GM12875 (cell line): ENCODE measurements around the gene PORCN.

Experiments used
- H3K4me3 ChIP-seq: one replicate; pipeline ENCODE4 v1.5.1; 2011; ENCODE audit warnings: low read depth, low read length, control low read depth
- TF ChIP-seq, protein P1 (sequence below): IDR thresholded peaks from 2 replicates; pipeline ENCODE4 v1.5.1; 2011; ENCODE audit warnings: low read depth, mild to moderate bottlenecking, control low read depth, inconsistent platforms, low read length, moderate library complexity, borderline replicate concordance; ENCODE audit not compliant: insufficient read depth

The PORCN gene

DNA sequence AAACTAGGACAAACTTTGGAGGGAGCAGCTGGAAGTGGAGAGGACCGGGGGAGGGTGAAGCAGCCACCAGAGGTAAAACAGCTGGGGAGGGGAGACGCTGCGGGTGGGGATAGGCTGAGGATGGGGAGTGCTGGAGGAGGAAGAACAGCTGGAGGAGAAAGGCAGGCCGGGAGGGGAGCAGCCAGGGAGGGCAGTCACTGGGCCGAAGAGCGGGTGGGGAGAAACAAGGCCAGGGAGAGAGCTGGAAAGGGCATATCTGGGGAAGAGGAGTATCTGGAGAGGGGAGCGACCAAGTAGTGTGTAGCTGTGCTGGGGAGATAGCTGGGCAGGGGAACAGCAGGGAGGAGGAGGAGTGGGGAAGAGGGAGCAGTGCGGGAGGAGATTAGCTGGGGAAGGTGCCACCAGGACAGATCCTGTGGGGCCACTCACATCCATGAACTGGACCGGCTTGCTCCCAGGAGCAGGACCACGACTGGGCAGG lies 41.5 kb upstream of the PORCN start:
- peak overlapping the region; percentile 63 for H3K4me3 ChIP-seq
- TF ChIP-seq, protein P1, sequence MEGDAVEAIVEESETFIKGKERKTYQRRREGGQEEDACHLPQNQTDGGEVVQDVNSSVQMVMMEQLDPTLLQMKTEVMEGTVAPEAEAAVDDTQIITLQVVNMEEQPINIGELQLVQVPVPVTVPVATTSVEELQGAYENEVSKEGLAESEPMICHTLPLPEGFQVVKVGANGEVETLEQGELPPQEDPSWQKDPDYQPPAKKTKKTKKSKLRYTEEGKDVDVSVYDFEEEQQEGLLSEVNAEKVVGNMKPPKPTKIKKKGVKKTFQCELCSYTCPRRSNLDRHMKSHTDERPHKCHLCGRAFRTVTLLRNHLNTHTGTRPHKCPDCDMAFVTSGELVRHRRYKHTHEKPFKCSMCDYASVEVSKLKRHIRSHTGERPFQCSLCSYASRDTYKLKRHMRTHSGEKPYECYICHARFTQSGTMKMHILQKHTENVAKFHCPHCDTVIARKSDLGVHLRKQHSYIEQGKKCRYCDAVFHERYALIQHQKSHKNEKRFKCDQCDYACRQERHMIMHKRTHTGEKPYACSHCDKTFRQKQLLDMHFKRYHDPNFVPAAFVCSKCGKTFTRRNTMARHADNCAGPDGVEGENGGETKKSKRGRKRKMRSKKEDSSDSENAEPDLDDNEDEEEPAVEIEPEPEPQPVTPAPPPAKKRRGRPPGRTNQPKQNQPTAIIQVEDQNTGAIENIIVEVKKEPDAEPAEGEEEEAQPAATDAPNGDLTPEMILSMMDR, result no peak

DNA sequence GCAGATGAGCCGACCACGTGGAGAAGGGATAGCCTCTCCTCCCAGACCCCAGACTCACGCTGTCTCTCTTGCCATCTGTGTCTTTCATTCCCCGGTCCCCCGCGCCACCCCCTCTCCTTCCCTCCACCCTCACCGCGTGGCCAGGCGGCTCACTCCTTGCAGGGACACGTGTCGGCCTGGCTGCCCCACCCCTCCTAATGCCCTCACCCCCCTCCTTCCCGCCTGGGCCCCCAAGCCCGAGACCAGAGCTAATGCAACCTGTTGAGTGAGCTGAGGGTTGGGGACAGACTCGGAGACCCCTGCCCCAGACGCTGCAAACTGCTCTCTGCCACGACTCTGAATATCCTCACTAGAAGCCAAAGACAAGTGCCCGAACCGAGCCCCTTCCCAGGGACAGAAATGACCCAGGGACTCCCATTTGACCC lies 40.5 kb upstream of the PORCN start:
- H3K4me3 ChIP-seq, result peak overlapping the region; percentile 63
- TF ChIP-seq, protein P1, result no peak

DNA sequence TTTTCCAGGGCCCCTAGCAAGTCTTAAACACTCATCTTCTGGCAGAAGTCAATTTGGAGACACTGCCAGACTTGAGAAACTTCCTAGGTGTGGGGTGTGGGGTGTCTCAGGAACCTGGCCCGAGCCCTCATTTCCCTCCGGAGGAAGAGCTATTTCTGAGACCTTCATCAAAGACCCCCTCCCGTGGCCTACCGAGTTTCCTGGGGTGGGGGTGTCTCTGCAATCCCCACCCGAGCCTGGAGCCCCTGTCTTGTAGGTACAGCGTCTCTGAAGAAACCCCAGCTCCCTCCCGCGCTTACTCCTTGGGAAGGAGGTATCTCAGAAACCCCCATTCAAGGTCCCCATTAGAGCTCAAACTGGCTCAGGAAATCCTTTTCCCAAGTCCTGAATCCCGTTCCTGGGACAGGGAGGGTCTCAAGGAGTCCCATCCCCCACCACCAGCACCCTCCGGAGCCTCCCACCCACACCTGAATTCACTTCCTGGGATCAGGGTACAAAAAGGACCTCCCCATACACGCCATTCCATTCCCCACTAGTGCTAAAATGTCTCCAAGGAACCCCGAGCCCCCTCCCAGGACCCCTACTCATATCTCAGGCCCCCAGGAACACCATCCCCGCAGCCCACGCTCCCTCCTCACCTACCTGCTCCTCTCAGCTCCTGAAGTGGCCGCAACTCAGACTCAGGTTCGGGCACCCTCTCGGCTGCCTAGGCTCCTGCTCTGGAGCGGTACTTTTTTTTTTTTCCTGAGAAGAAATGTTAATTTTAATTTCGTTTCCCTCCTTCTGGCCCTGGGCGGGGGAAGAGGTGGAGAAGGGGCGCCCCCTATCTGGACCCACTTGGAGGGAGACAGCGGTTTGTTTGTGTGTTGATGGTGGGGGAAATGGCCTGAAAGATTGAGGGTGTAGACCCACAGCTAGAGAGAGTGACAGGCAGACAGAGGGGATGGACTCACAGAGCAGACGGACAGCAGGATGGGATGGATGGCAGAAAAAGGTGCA lies 39.8 kb upstream of the PORCN start:
- TF ChIP-seq, protein P1, result 0 out of 2 replicates have a peak, but pooled peaks have one; percentile 29
- H3K4me3 ChIP-seq, result peak overlapping the region; percentile 63

DNA sequence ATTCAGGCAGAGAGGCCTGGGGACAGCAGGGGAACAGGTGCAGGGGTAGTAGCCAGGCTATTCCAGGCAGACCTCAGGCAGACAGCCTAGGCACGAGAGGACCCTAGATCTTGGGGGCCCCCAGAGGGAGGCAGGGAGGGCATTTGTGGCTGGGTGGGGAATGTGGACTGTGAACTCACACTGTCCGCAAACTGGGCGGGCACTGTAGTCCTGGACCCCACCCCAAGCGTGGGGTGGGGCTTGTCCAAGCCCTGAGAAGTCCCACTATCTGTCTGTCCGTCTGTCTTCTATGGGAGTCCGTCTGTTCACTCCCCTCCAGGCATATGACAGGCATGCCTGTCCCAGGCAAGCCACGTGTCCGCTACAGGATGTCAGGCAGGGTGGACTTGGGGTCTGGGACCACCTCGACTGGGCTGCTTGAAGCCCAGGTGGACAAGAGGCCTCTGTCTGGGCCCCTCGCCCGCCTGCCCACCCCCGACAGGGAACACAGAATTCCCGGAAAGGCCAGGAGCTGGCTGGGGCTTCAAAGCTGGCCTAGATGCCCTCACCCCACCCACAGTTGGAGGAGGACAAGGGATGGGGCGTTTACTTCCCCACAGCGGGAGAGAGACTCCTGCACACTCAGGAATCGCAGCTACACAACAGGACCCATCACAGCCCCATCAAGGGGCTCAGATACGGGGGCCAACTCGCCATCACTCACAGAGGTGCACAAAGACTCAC lies 38.5 kb upstream of the PORCN start, which contains the start of gene SLC38A5:
TSS of gene SLC38A5 (minus strand) at position 151 of the 723 bp plus-strand sequence. CDS start 2,336 bp downstream, outside the sequence.
- peak within 1 kb of the TSS; percentile 63 for H3K4me3 ChIP-seq
- TF ChIP-seq, protein P1, result no peak

DNA sequence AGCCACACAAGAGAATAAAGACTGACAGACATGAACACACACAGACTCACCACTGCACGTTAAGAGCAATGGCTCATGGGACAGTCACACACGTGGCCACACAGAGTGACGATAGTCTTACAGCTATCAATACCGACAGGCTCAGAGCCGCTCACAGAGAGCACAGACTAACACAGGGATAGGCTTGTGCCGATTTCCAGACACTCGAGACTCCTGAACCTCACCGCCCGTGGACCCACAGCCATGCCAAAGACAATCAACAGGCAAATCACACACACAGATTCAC lies 38.0 kb upstream of the PORCN start:
- H3K4me3 ChIP-seq, result no peak overlapping the region

DNA sequence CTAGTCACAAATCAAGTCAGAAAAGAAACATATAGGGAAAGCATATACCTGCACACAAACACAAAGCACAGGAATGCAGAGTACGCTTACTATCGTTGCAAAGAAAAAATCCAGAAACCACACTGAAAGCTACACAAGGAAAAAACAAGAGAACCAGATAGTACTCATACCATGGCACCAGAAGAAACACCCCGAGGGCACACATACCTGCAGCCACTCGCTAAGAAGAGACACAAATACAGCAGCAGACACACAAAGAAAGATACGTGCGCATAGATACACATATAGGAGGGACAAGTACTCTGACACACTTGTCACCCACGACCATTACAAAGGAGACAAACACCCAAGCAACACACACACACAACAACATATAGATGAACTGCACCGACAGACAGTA lies 37.3 kb upstream of the PORCN start:
- TF ChIP-seq, protein P1, result no peak
- no peak overlapping the region for H3K4me3 ChIP-seq

More for the DNA sequence above, 38.0 kb upstream of the PORCN start:
- TF ChIP-seq, protein P1, result no peak
